Stomach (tissue), 9 donors: ENCODE data around the gene PPIL6. TPM values are rescaled to one million over a fixed set of nuclear protein-coding genes. Genes with fewer than 3 reads are reported as not detected.

Experiments used
- DNase-seq, 2 donors: peaks; one replicate each; pipeline versions ENCODE4 v3.0.0 to v3.0.0-alpha.2; 2013 to 2019
- H3K27ac ChIP-seq, 5 donors: fragments of 200-600 bp in 4 of 5; sonication (generic) in 4 of 5; one replicate each; pipeline ENCODE4 v1.5.1; 2013 to 2019; ENCODE audit warnings: mild to moderate bottlenecking in 1 of 5, moderate library complexity in 1 of 5
- H3K27me3 ChIP-seq, 3 donors: fragments of 200-600 bp; sonication (generic); one replicate each; pipeline ENCODE4 v1.5.1; 2017 to 2019; ENCODE audit warnings: mixed run types in 1 of 3
- H3K36me3 ChIP-seq, 4 donors: fragments of 200-600 bp; sonication (generic); 1 replicate in 3 of 4; 2 replicates in 1 of 4; pipeline ENCODE4 v1.5.1; 2016 to 2019
- H3K4me1 ChIP-seq, 4 donors: fragments of 200-600 bp; sonication (generic); one replicate each; pipeline ENCODE4 v1.5.1; 2016 to 2019
- H3K4me3 ChIP-seq, 4 donors: fragments of 200-600 bp; sonication (generic) in 3 of 4; one replicate each; pipeline ENCODE4 v1.5.1; 2016 to 2019; ENCODE audit warnings: mild to moderate bottlenecking in 1 of 4
- H3K9me3 ChIP-seq, 4 donors: fragments of 200-600 bp; sonication (generic); one replicate each; pipeline ENCODE4 v1.5.1; 2016 to 2019
- CTCF ChIP-seq, 7 experiments: fragments of 450-650 bp in 4 of 7; fragments of 200-600 bp in 3 of 7; sonication (generic) in 3 of 7; IDR thresholded peaks; one replicate each; pipeline ENCODE4 v1.5.1; 2016 to 2019; ENCODE audit warnings: antibody characterized with exemption in 7 of 7, control low read depth in 2 of 7, mild to moderate bottlenecking in 1 of 7
- EP300 ChIP-seq: sonication (generic); formaldehyde crosslinking; IDR thresholded peaks from one replicate; pipeline ENCODE4 v1.6.1; 2017; ENCODE audit warnings: antibody characterized with exemption
- POLR2A ChIP-seq, 4 donors: fragments of 450-650 bp; IDR thresholded peaks; one replicate each; pipeline ENCODE4 v1.6.1; 2016; ENCODE audit warnings: antibody characterized with exemption in 4 of 4, control low read depth in 2 of 4, mild to moderate bottlenecking in 1 of 4, moderate library complexity in 1 of 4
- POLR2AphosphoS5 ChIP-seq, 3 donors: sonication (generic); formaldehyde crosslinking; IDR thresholded peaks; one replicate each; pipeline ENCODE4 v1.6.1; 2016; ENCODE audit warnings: antibody characterized with exemption in 3 of 3
- WGBS, 5 donors: extraction: QIAGEN DNeasy Blood & Tissue Kit in 3 of 5; methylation state at CpG; one replicate each; pipeline versions ENCODE4 v1.1.5 to v1.1.7; 2013 to 2018; 5-methylcytosine and 5-hydroxymethylcytosine counted together
- intact Hi-C: fragments of 100-400 bp; cut with DNase I; formaldehyde crosslinking; loops from one replicate; pipeline ENCODE4 v1.15.1; 2023; ENCODE audit warnings: low total_unique reads
- polyA plus RNA-seq, 3 donors: library from polyadenylated mRNA; stranded (reverse); fragments of 200-250 nt; gene quantifications; one replicate each; pipeline ENCODE4 v1.2.3, GENCODE V29; 2013
- total RNA-seq, 5 donors: library from RNA; depleted of rRNA; stranded (reverse); fragments of >200 nt; gene quantifications; one replicate each; pipeline versions ENCODE4 v1.1.0 to v1.2.3, GENCODE V29; 2014 to 2016
- donor health status: healthy with polysubstance abuse.
- donor health status: Bipolar disorder and iron deficiency.
- donor health status: healthy.

Gene PPIL6
- total and polyA plus RNA-seq, 8 donors = 1.0 to 8.6 (median 3.0) TPM; not detected in 2

GRCh38 chr6:109348226-109348625 lies 92.2 kb downstream of the PPIL6 start:
- DNase-seq = no peak
- peaks cover 36 to 67% (median 51%) of the 10 kb centered on the region in 4 donors for H3K4me1 ChIP-seq
- intact Hi-C loops = no loop called here
- 80 to 87% (median 83%) methylated on average over 5 to 8 of the region's 8 CpGs for WGBS, 5 donors
- H3K27ac ChIP-seq = no peak overlapping the region
- no peaks in the 10 kb centered on the region for H3K9me3 ChIP-seq
- no peak overlapping the region for H3K4me3 ChIP-seq
- peaks cover 0 to under 1% (median 0%) of the 10 kb centered on the region in 4 donors for H3K36me3 ChIP-seq
- TF ChIP-seq POLR2A (IDR thresholded peaks at IDR 0.05) = no peak
- TF ChIP-seq POLR2AphosphoS5 (IDR thresholded peaks at IDR 0.05) = no peak
- no peak for TF ChIP-seq CTCF (IDR thresholded peaks at IDR 0.05)
- no peak for TF ChIP-seq EP300
- no peaks in the 10 kb centered on the region for H3K27me3 ChIP-seq

GRCh38 chr6:109347779-109348178 lies 92.6 kb downstream of the PPIL6 start:
- TF ChIP-seq POLR2AphosphoS5 (IDR thresholded peaks at IDR 0.05) (no peak), POLR2A (IDR thresholded peaks at IDR 0.05) (no peak), EP300 (no peak), CTCF (IDR thresholded peaks at IDR 0.05) (no peak)
- 53 to 76% (median 62%) methylated on average over 3 of the region's 3 CpGs for WGBS, 5 donors
- Histone ChIP-seq H3K4me3 (no peak overlapping the region), H3K36me3 (no peaks in the 10 kb centered on the region), H3K4me1 (peaks cover 40 to 70% (median 51%) of the 10 kb centered on the region in 4 donors), H3K27ac (peak overlapping the region in 1 of 5 donors; percentile 20), H3K9me3 (no peaks in the 10 kb centered on the region), H3K27me3 (no peaks in the 10 kb centered on the region)
- intact Hi-C loops = no loop called here
- no peak for DNase-seq

- Histone ChIP-seq H3K27ac (no peak overlapping the region), H3K36me3 (no peaks in the 10 kb centered on the region), H3K9me3 (no peaks in the 10 kb centered on the region), H3K4me1 (peaks cover 32 to 59% (median 39%) of the 10 kb centered on the region in 4 donors), H3K4me3 (no peak overlapping the region), H3K27me3 (no peaks in the 10 kb centered on the region)
- WGBS, 5 donors = 88 to 93% (median 90%) methylated on average over 4 of the region's 4 CpGs
- no peak for TF ChIP-seq CTCF (IDR thresholded peaks at IDR 0.05)
- TF ChIP-seq POLR2A (IDR thresholded peaks at IDR 0.05) = no peak
- no peak for TF ChIP-seq POLR2AphosphoS5 (IDR thresholded peaks at IDR 0.05)
- TF ChIP-seq EP300 = no peak
- intact Hi-C loops = no loop called here
- DNase-seq = no peak
Observed at GRCh38 chr6:109345986-109346385, 94.4 kb downstream of the PPIL6 start.

- H3K4me1 ChIP-seq = peaks cover 18 to 41% (median 24%) of the 10 kb centered on the region in 4 donors
- no peaks in the 10 kb centered on the region for H3K9me3 ChIP-seq
- peak overlapping the region in 1 of 5 donors; percentile 2 for H3K27ac ChIP-seq
- H3K36me3 ChIP-seq = no peaks in the 10 kb centered on the region
- H3K4me3 ChIP-seq = no peak overlapping the region
- 65 to 94% (median 75%) methylated on average over 1 to 2 of the region's 2 CpGs for WGBS, 5 donors
- no peaks in the 10 kb centered on the region for H3K27me3 ChIP-seq
- TF ChIP-seq POLR2AphosphoS5 (IDR thresholded peaks at IDR 0.05) (no peak), EP300 (no peak), POLR2A (IDR thresholded peaks at IDR 0.05) (no peak), CTCF (IDR thresholded peaks at IDR 0.05) (no peak)
- DNase-seq = peak in 1 of 2 donors; percentile 67
- intact Hi-C loops = no loop called here
Observed at GRCh38 chr6:109344226-109344625, 96.2 kb downstream of the PPIL6 start.
